HEK293 (cell line): ENCODE measurements around the gene MBD5.

Source experiments
- ZNF133 ChIP-seq: fragments of 450-650 bp; formaldehyde crosslinking; IDR thresholded peaks from 2 replicates; pipeline ENCODE4 v1.5.1; 2016; ENCODE audit warnings: missing biosample characterization, missing genetic modification characterization
- ZNF174 ChIP-seq: fragments of 450-650 bp; formaldehyde crosslinking; IDR thresholded peaks from 2 replicates; pipeline ENCODE4 v1.5.0; 2017; ENCODE audit warnings: missing biosample characterization, mild to moderate bottlenecking, missing genetic modification characterization
- ZNF202 ChIP-seq: fragments of 450-650 bp; formaldehyde crosslinking; IDR thresholded peaks from 2 replicates; pipeline ENCODE4 v1.5.1; 2016; ENCODE audit warnings: missing biosample characterization, missing genetic modification characterization, borderline replicate concordance
- ZNF311 ChIP-seq: fragments of 450-650 bp; formaldehyde crosslinking; IDR thresholded peaks from 2 replicates; pipeline ENCODE4 v1.5.1; 2017; ENCODE audit warnings: missing biosample characterization, missing genetic modification characterization, borderline replicate concordance
- ZNF423 ChIP-seq: fragments of 450-650 bp; formaldehyde crosslinking; IDR thresholded peaks from 2 replicates; pipeline ENCODE4 v1.5.1; 2016; ENCODE audit warnings: missing biosample characterization, missing genetic modification characterization
- ZNF510 ChIP-seq: fragments of 450-650 bp; formaldehyde crosslinking; IDR thresholded peaks from 2 replicates; pipeline ENCODE4 v1.5.1; 2018; ENCODE audit warnings: mild to moderate bottlenecking, missing genetic modification characterization, missing biosample characterization; ENCODE audit not compliant: insufficient replicate concordance
- ZNF544 ChIP-seq: fragments of 450-650 bp; formaldehyde crosslinking; IDR thresholded peaks from 2 replicates; pipeline ENCODE4 v1.5.0; 2017; ENCODE audit warnings: missing biosample characterization, missing genetic modification characterization
- TF ChIP-seq, protein P1 (sequence below): fragments of 450-650 bp; formaldehyde crosslinking; IDR thresholded peaks from 2 replicates; pipeline ENCODE4 v1.5.1; 2016; ENCODE audit warnings: missing biosample characterization, missing genetic modification characterization

DNA sequence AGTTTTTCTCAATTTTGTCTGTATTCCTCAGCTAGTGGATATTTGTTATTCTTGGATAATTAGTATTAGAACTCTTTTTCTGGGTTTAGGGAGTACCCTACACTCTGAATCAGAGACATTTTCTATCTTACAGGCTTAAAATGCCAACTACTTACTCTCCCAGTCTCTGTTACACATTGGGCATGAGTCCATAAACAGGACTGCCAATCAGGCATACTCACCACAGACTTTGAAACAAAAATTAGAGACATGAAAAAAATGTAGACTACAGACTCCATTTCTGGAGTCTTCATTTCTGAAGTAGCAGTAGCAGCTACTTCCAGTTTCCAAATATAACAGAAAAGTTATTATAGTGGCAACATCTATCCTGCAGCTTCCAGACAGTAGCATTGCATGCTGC lies 279.7 kb downstream of the MBD5 start:
- TF ChIP-seq, protein P1, sequence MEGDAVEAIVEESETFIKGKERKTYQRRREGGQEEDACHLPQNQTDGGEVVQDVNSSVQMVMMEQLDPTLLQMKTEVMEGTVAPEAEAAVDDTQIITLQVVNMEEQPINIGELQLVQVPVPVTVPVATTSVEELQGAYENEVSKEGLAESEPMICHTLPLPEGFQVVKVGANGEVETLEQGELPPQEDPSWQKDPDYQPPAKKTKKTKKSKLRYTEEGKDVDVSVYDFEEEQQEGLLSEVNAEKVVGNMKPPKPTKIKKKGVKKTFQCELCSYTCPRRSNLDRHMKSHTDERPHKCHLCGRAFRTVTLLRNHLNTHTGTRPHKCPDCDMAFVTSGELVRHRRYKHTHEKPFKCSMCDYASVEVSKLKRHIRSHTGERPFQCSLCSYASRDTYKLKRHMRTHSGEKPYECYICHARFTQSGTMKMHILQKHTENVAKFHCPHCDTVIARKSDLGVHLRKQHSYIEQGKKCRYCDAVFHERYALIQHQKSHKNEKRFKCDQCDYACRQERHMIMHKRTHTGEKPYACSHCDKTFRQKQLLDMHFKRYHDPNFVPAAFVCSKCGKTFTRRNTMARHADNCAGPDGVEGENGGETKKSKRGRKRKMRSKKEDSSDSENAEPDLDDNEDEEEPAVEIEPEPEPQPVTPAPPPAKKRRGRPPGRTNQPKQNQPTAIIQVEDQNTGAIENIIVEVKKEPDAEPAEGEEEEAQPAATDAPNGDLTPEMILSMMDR (tag by site-specific recombination): no peak
- TF ChIP-seq ZNF423 (tag by site-specific recombination) (no peak), ZNF202 (tag by site-specific recombination) (no peak), ZNF311 (tag by site-specific recombination) (no peak), ZNF510 (tag by site-specific recombination) (no peak), ZNF133 (tag by site-specific recombination) (no peak), ZNF174 (tag by site-specific recombination) (no peak), ZNF544 (tag by site-specific recombination) (no peak)
